ENCODE data around the gene RFTN1. TPM values are rescaled to one million over a fixed set of nuclear protein-coding genes. Genes with fewer than 3 reads are reported as not detected.

The RFTN1 gene
- total and polyA plus RNA-seq, 2 donors (not counting 3 experiments of a cell fraction or from before 2014, with no cell fraction given), result 40.3 to 43.3 TPM

DNA sequence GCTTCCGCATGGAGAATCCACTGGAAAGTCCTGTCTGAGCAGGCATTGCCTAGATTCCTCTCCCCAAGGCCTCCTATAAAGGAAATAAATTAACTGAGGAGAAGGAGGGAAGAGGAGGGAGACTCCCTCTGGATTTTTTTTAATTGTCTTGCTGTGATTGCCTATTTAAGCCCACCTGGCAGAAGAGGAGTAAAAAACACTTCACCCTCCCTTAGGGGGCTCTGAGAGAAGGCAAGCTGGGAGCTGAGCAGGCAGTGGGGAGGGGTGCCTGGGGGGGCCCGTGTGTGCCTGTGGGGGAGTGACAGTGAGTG is 138.6 kb downstream of the RFTN1 start:
- no TSS peak for BruUV-seq (replicated peaks)
- ChIA-PET POLR2A (no interaction called here), CTCF (no interaction called here)
- Histone ChIP-seq H3K9me1 (replicated peaks; ENCODE audit: control insufficient read depth, extremely low read depth, insufficient read depth, low read length) (no peaks in the 10 kb centered on the region), H3K79me2 (ENCODE audit: control insufficient read depth, insufficient read depth, low read length) (no peaks in the 10 kb centered on the region), H3K4me3 (replicated peaks in 1 of 3; ENCODE audit: insufficient read depth in 1 of 3, low read depth in 1 of 3, low read length in 3 of 3) (no peak overlapping the region), H3K36me3 (ENCODE audit: control insufficient read depth in 2 of 2, extremely low read depth in 1 of 2, insufficient read depth in 2 of 2, low read length in 2 of 2) (peaks cover 5 to 12% of the 10 kb centered on the region in 2 experiments), H3K4me2 (ENCODE audit: insufficient read depth, low read length) (no peak overlapping the region), H3K27ac (ENCODE audit: insufficient read depth, low read depth, low read length) (no peak overlapping the region), H4K20me1 (replicated peaks; ENCODE audit: control insufficient read depth, extremely low read depth, insufficient read depth, low read length) (no peaks in the 10 kb centered on the region), H2AFZ (ENCODE audit: low read depth, low read length) (no peak overlapping the region), H3K27me3 (ENCODE audit: control insufficient read depth in 2 of 2, insufficient read depth in 2 of 2, low read length in 2 of 2) (no peaks in the 10 kb centered on the region), H3K9ac (replicated peaks; ENCODE audit: extremely low read depth, insufficient read depth, low read length) (no peak overlapping the region), H3K4me1 (ENCODE audit: control insufficient read depth, extremely low read depth, insufficient read depth, low read length) (no peaks in the 10 kb centered on the region), H3K9me3 (replicated peaks; ENCODE audit: control insufficient read depth, insufficient read depth, low read length) (no peaks in the 10 kb centered on the region)
- TF ChIP-seq CTCF (IDR thresholded peaks at IDR 0.05; ENCODE audit: extremely low read depth in 1 of 2, insufficient read depth in 1 of 2, low read depth in 1 of 2, low read length in 2 of 2), result no peak
- no peak for DNase-seq (ENCODE audit: low read depth, low spot score)
- no peak for FAIRE-seq
- dilution Hi-C loops (cut with MboI; ENCODE audit: extremely low pct_ligation_motif_present, low sequenced_read_pairs), result no loop called here
- intact Hi-C loops (cut with micrococcal nuclease), result loop anchor here (5.0 kb wide), 1 partner anchor 142 kb away; no protein-coding TSS in a partner anchor

DNA sequence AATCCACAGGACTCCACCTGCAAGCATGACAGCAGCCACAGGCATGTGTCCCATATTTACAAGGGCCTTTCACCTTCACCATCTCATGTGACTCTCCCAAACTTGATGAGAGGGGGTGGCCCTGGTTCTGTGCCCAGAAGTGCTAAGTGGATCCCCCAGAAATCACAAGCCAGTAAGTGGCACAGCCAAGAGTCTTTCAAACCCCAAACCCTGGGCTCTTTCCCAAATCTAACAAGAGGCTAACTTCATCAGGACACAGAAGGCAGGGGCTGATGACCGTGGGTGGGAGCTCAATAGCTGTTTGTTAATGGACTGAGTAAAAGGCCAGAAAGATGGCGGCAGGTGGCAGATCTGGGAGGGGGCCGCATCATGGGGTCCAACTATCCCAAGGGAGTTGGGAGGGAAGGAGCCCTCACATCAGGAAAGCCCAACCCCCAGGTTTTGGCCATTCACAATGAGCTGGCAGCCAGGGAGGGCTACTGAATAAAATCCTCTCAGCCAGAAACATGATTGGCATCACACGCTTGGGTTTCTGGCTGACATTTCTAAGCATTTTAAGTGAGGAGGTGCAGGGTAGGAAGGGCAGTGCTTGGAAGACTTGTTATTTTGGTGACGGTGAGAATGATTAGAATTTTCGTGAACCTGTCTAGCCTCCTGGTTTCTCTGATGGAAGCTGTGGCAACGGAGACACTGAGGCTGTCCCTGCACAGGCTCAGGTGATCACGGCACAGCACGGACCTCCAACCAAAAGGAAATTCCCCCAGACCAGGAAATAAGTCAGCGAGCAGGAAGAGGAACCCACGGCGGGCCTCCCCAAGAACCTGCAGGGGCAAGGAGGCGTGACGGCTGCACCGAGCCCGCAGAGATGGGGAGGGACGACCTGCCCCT is 139.2 kb downstream of the RFTN1 start:
- ChIA-PET CTCF (no interaction called here), POLR2A (no interaction called here)
- Histone ChIP-seq H3K4me2 (ENCODE audit: insufficient read depth, low read length) (no peak overlapping the region), H3K27me3 (ENCODE audit: control insufficient read depth in 2 of 2, insufficient read depth in 2 of 2, low read length in 2 of 2) (no peaks in the 10 kb centered on the region), H4K20me1 (replicated peaks; ENCODE audit: control insufficient read depth, extremely low read depth, insufficient read depth, low read length) (no peaks in the 10 kb centered on the region), H3K4me1 (ENCODE audit: control insufficient read depth, extremely low read depth, insufficient read depth, low read length) (no peaks in the 10 kb centered on the region), H3K79me2 (ENCODE audit: control insufficient read depth, insufficient read depth, low read length) (no peaks in the 10 kb centered on the region), H3K9me1 (replicated peaks; ENCODE audit: control insufficient read depth, extremely low read depth, insufficient read depth, low read length) (no peaks in the 10 kb centered on the region), H3K9me3 (replicated peaks; ENCODE audit: control insufficient read depth, insufficient read depth, low read length) (no peaks in the 10 kb centered on the region), H3K4me3 (replicated peaks in 1 of 3; ENCODE audit: insufficient read depth in 1 of 3, low read depth in 1 of 3, low read length in 3 of 3) (no peak overlapping the region), H3K9ac (replicated peaks; ENCODE audit: extremely low read depth, insufficient read depth, low read length) (no peak overlapping the region), H3K36me3 (ENCODE audit: control insufficient read depth in 2 of 2, extremely low read depth in 1 of 2, insufficient read depth in 2 of 2, low read length in 2 of 2) (peaks cover 6 to 16% of the 10 kb centered on the region in 2 experiments), H2AFZ (ENCODE audit: low read depth, low read length) (no peak overlapping the region), H3K27ac (ENCODE audit: insufficient read depth, low read depth, low read length) (no peak overlapping the region)
- FAIRE-seq (no peak), DNase-seq (ENCODE audit: low read depth, low spot score) (no peak)
- dilution Hi-C loops (cut with MboI; ENCODE audit: extremely low pct_ligation_motif_present, low sequenced_read_pairs) (no loop called here), intact Hi-C loops (cut with micrococcal nuclease) (loop anchor here (5.0 kb wide), 1 partner anchor 143 kb away; no protein-coding TSS in a partner anchor)
- no peak for TF ChIP-seq GATA2 (IDR thresholded peaks at IDR 0.05; ENCODE audit: insufficient read depth, insufficient read length, low read depth, low read length)
- no peak for TF ChIP-seq EZH2 (IDR thresholded peaks at IDR 0.05; ENCODE audit: borderline replicate concordance, low read depth, low read length, severe bottlenecking)
- no peak for TF ChIP-seq MYC (IDR thresholded peaks at IDR 0.05; ENCODE audit: low read depth, low read length)
- no peak for TF ChIP-seq POLR2AphosphoS5 (IDR thresholded peaks at IDR 0.05; ENCODE audit: insufficient read depth, low read depth, low read length)
- TF ChIP-seq, protein P1, sequence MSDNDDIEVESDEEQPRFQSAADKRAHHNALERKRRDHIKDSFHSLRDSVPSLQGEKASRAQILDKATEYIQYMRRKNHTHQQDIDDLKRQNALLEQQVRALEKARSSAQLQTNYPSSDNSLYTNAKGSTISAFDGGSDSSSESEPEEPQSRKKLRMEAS (IDR thresholded peaks at IDR 0.05; ENCODE audit: insufficient read depth, insufficient read length), result no peak
- TF ChIP-seq POLR2A (IDR thresholded peaks at IDR 0.05; ENCODE audit: low read depth, low read length), result no peak
- TF ChIP-seq JUN (IDR thresholded peaks at IDR 0.05; ENCODE audit: borderline replicate concordance, insufficient read depth, insufficient read length, low read depth), result no peak
- TF ChIP-seq FOS (IDR thresholded peaks at IDR 0.05; ENCODE audit: borderline replicate concordance, insufficient read depth, low read length), result no peak
- no peak for TF ChIP-seq CTCF (IDR thresholded peaks at IDR 0.05; ENCODE audit: extremely low read depth in 1 of 2, insufficient read depth in 1 of 2, low read depth in 1 of 2, low read length in 2 of 2)
- no TSS peak for BruUV-seq (replicated peaks)
